Activated CD8-positive, alpha-beta T cell treated with anti-CD3 and anti-CD28 coated beads for 36 hours (primary cell): ENCODE measurements around the gene AMDHD2. TPM values are rescaled to one million over a fixed set of nuclear protein-coding genes. Genes with fewer than 3 reads are reported as not detected.
A peak's percentile ranks its signal among the peaks of the same experiment; 100 is the strongest.

Experiments
- ATAC-seq: fragments of 200-7000 bp; cut with Tn5 transposase; one replicate; pipeline ENCODE4 v1.10.0; 2021; ENCODE audit warnings: mild to moderate bottlenecking, moderate library complexity
- CTCF ChIA-PET: fragments of 350-600 bp; sonication (Branson Sonifier 250); formaldehyde crosslinking; loops from one replicate; lab custom pipeline; 2021; ENCODE audit warnings: antibody characterized with exemption; lab: Charles Lee
- POLR2A ChIA-PET: fragments of 350-600 bp; sonication (Branson Sonifier 250); formaldehyde crosslinking; loops from one replicate; lab custom pipeline; 2021; ENCODE audit warnings: antibody characterized with exemption; lab: Charles Lee
- DNase-seq: peaks from one replicate; pipeline ENCODE4 v3.0.0-alpha.2; 2020
- H3K27ac Mint-ChIP-seq: one replicate; pipeline ENCODE4 v1.8.0; 2021; ENCODE audit warnings: mild to moderate bottlenecking, mixed read lengths
- H3K27me3 Mint-ChIP-seq: one replicate; pipeline ENCODE4 v1.8.0; 2021; ENCODE audit warnings: mixed read lengths
- H3K36me3 Mint-ChIP-seq: one replicate; pipeline ENCODE4 v1.8.0; 2021; ENCODE audit warnings: low read depth, mixed read lengths
- H3K4me1 Mint-ChIP-seq: one replicate; pipeline ENCODE4 v1.8.0; 2021; ENCODE audit warnings: low read depth, mixed read lengths
- H3K4me3 Mint-ChIP-seq: one replicate; pipeline ENCODE4 v1.8.0; 2021; ENCODE audit warnings: mild to moderate bottlenecking, moderate library complexity, mixed read lengths
- H3K9me3 Mint-ChIP-seq: one replicate; pipeline ENCODE4 v1.8.0; 2021; ENCODE audit warnings: mixed read lengths
- intact Hi-C: fragments of 100-400 bp; cut with micrococcal nuclease; formaldehyde crosslinking; loops from one replicate; pipeline ENCODE4 v1.10.0; 2022
- total RNA-seq, 2 experiments: library from RNA; stranded (reverse); gene quantifications; one replicate each; pipeline ENCODE4 v1.2.3, GENCODE V29; 2021
- TF ChIP-seq, protein P1 (sequence below): fragments of 200-600 bp; IDR thresholded peaks from one replicate; pipeline ENCODE4 v1.8.0; 2022; ENCODE audit warnings: antibody characterized with exemption, mild to moderate bottlenecking

Gene AMDHD2
- total RNA-seq, 2 experiments from 2014 or later: 28.2 to 29.0 TPM

DNA sequence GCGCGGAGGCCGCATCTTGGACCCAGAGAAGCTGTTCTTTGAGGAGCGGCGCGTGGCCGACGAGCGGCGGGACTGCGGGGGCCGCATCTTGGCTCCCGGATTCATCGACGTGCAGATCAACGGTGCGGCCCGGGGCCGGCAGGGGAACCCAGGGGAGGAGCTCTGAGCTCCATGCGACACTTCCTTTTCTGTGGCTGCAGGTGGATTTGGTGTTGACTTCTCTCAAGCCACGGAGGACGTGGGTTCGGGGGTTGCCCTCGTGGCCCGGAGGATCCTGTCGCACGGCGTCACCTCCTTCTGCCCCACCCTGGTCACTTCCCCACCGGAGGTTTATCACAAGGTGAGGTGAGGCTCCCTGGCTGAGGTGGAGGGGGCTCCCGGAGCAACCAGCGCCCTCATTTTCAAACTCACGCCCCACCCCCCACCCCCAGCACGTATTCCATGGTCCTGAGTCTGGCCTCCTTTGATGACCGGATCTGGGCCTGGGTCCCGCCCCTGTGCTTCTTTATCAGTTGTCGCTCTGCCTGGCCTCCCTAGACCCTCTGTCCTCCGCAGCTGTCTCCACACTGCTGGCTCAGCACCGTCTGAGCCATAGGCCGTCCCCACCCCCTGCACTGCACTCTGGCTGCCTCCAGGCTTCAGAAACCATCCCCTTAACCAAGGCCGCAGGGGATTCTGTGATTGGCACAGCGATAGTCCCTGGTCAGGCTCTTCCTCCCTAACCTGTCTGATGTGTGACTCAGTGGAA, 787 bp downstream of the AMDHD2 start:
- ChIA-PET POLR2A (interaction anchor here (0.6 to 6.2 kb wide), 8 partner anchors 8 to 556 kb away, joined by 3 to 67 read pairs (median 4); partner anchors contain the start of genes CEMP1, PDPK1, RPS2 and TEDC2), CTCF (interaction anchor here (1.1 to 1.4 kb wide), 3 partner anchors 12 to 92 kb away, joined by 3 to 4 read pairs (median 4); partner anchors contain the start of gene CCNF)
- peak; percentile 67 for DNase-seq
- Mint-ChIP-seq H3K36me3 (peaks cover 18% of the 10 kb centered on the region), H3K27me3 (no peaks in the 10 kb centered on the region), H3K4me3 (peak overlapping the region; percentile 83), H3K4me1 (peaks cover 42% of the 10 kb centered on the region), H3K9me3 (no peaks in the 10 kb centered on the region), H3K27ac (peak overlapping the region; percentile 92)
- intact Hi-C loops: no loop called here
- ATAC-seq: peak; percentile 54
- TF ChIP-seq, protein P1, sequence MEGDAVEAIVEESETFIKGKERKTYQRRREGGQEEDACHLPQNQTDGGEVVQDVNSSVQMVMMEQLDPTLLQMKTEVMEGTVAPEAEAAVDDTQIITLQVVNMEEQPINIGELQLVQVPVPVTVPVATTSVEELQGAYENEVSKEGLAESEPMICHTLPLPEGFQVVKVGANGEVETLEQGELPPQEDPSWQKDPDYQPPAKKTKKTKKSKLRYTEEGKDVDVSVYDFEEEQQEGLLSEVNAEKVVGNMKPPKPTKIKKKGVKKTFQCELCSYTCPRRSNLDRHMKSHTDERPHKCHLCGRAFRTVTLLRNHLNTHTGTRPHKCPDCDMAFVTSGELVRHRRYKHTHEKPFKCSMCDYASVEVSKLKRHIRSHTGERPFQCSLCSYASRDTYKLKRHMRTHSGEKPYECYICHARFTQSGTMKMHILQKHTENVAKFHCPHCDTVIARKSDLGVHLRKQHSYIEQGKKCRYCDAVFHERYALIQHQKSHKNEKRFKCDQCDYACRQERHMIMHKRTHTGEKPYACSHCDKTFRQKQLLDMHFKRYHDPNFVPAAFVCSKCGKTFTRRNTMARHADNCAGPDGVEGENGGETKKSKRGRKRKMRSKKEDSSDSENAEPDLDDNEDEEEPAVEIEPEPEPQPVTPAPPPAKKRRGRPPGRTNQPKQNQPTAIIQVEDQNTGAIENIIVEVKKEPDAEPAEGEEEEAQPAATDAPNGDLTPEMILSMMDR: no peak

DNA sequence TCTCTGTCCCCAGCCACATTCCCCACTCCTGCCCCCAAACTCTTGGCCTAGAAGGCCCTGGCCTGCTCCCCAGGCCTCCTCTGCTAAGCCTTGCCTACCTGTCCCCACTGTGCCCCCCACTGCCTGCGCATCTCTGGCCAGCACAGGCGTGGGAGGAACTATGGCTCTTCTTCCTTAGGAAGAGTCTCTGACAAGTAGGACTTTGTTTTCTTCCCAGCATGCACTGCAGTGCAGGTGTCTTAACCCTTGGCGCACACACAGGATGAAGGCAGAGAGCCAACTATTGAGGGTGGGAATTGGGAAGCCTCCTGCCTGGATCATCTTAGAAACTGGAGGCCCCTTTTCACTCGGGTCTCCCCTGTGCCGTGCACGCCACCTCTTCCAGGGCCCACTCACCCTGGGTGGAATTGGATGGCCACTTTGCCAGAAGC, 3.6 kb downstream of the AMDHD2 start:
- POLR2A ChIA-PET: interaction anchor here (1.0 to 6.2 kb wide), 3 partner anchors 8 to 64 kb away, joined by 3 to 67 read pairs (median 3); partner anchors contain the start of genes ATP6V0C, CEMP1 and TEDC2
- DNase-seq (no peak), ATAC-seq (no peak)
- intact Hi-C loops: no loop called here
- TF ChIP-seq, protein P1: no peak
- peaks cover 17% of the 10 kb centered on the region for H3K4me1 Mint-ChIP-seq
- H3K27me3 Mint-ChIP-seq: no peaks in the 10 kb centered on the region
- H3K36me3 Mint-ChIP-seq: peaks cover 19% of the 10 kb centered on the region
- CTCF ChIA-PET: no interaction called here
- H3K27ac Mint-ChIP-seq: no peak overlapping the region
- H3K4me3 Mint-ChIP-seq: no peak overlapping the region
- H3K9me3 Mint-ChIP-seq: no peaks in the 10 kb centered on the region

DNA sequence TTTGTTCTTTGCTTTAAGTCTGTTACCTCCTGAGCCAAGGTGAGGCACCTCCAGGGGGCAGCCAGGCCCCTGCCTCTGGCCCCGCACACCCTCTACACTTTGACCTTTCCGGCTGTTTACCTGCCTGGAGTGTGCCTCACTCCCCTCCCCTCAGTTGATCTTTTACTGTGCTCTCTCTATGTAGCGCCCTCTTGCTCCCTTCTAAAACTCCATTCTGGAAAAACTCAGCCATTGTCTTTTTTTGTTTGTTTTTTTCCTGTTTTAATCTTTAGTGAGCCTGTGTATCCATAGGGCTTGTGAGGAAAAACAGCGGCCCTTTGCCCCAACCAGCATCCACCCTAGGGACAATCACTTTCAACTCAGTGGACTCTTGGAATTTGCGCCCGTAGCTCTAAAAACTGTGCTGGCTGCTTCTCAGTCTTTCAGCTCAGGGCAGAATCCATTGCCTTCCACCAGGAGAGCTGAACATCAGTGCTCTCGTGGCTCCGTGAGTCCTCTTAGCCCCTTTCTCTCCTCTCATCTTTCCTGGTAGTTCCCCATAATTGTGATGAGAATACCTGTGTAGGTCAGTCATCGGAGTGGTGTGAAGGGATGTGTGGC, 4.3 kb downstream of the AMDHD2 start:
- Mint-ChIP-seq H3K4me3 (no peak overlapping the region), H3K36me3 (peaks cover 19% of the 10 kb centered on the region), H3K9me3 (no peaks in the 10 kb centered on the region), H3K4me1 (peaks cover 13% of the 10 kb centered on the region), H3K27me3 (no peaks in the 10 kb centered on the region), H3K27ac (peak overlapping the region; percentile 5)
- TF ChIP-seq, protein P1: no peak
- ChIA-PET CTCF (interaction anchor here (1.4 kb wide), 1 partner anchor 8 kb away, joined by 3 read pairs; no protein-coding TSS in a partner anchor), POLR2A (interaction anchor here (1.0 kb wide), 1 partner anchor 10 kb away, joined by 3 read pairs; the partner anchor contains the start of gene ATP6V0C)
- no peak for DNase-seq
- intact Hi-C loops: no loop called here
- ATAC-seq: no peak

DNA sequence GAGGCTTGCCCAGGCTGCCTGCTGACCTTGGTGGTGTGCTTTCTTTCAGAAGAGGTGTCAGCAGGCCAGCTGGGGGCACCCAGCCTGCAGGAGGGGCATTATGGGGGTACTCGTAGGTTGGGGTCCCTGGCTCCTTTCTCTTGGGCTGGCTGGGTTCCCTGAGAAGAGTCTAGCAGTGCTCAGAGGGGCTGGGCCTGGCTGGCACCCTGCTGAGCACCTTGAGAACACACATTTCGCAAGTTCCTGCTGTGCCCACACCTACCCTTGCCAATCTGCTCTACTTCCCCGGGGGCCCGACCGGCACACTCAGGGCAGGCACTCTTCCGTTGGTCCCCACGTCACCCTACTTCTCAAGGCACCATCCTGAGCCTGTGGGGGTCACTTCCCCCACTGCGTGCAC, 6.0 kb downstream of the AMDHD2 start:
- ChIA-PET POLR2A (no interaction called here), CTCF (no interaction called here)
- DNase-seq (no peak), ATAC-seq (no peak)
- H3K27ac Mint-ChIP-seq: no peak overlapping the region
- peaks cover 15% of the 10 kb centered on the region for H3K36me3 Mint-ChIP-seq
- H3K4me1 Mint-ChIP-seq: peaks cover 8% of the 10 kb centered on the region
- H3K27me3 Mint-ChIP-seq: no peaks in the 10 kb centered on the region
- H3K9me3 Mint-ChIP-seq: no peaks in the 10 kb centered on the region
- TF ChIP-seq, protein P1: no peak
- intact Hi-C loops: no loop called here
- H3K4me3 Mint-ChIP-seq: no peak overlapping the region
